CD14-positive monocyte (primary cell): ENCODE data around the gene IL6R. TPM values are rescaled to one million over a fixed set of nuclear protein-coding genes. Genes with fewer than 3 reads are reported as not detected.

Source experiments
- DNase-seq, 3 donors: peaks; one replicate each; pipeline ENCODE4 v3.0.0-alpha.2; 2011 to 2022
- H2AFZ ChIP-seq: 2 replicates; pipeline ENCODE4 v1.6.0; 2012; ENCODE audit warnings: mild to moderate bottlenecking, low read depth, low read length, inconsistent platforms; ENCODE audit not compliant: insufficient read depth, poor library complexity, severe bottlenecking
- H3K27ac ChIP-seq, 2 donors: 1 replicate in 1 of 2; 2 replicates in 1 of 2; pipeline ENCODE4 v1.5.1; 2012 to 2013; ENCODE audit warnings: low read length in 2 of 2, control low read depth in 1 of 2, inconsistent platforms in 1 of 2, low read depth in 1 of 2, mild to moderate bottlenecking in 1 of 2
- H3K27me3 ChIP-seq, 2 donors: one replicate each; pipeline versions ENCODE4 v1.6.0 to v1.6.1; 2011 to 2013; ENCODE audit warnings: low read length in 2 of 2; ENCODE audit not compliant: control insufficient read depth in 2 of 2, insufficient read depth in 2 of 2
- H3K36me3 ChIP-seq, 2 donors: replicated peaks in 1 of 2; 1 replicate in 1 of 2; 2 replicates in 1 of 2; pipeline versions ENCODE4 v1.5.1 to v1.6.1; 2012 to 2013; ENCODE audit warnings: low read length in 2 of 2, control low read depth in 1 of 2, inconsistent platforms in 1 of 2, mild to moderate bottlenecking in 1 of 2; ENCODE audit not compliant: insufficient read depth in 2 of 2, control insufficient read depth in 1 of 2
- H3K4me1 ChIP-seq, 2 donors: 1 replicate in 1 of 2; 2 replicates in 1 of 2; pipeline versions ENCODE4 v1.5.1 to v1.6.1; 2012 to 2013; ENCODE audit warnings: low read length in 2 of 2, control low read depth in 1 of 2, inconsistent platforms in 1 of 2, mild to moderate bottlenecking in 1 of 2, moderate library complexity in 1 of 2; ENCODE audit not compliant: insufficient read depth in 2 of 2, control insufficient read depth in 1 of 2
- H3K4me2 ChIP-seq: replicated peaks from 2 replicates; pipeline ENCODE3; 2012; ENCODE audit warnings: low read length, moderate library complexity, mild to moderate bottlenecking; ENCODE audit not compliant: poor library complexity, severe bottlenecking; ENCODE audit errors: extremely low read depth
- H3K4me3 ChIP-seq, 3 experiments: fragments of 200-600 bp in 1 of 3; sonication (generic) in 1 of 3; replicated peaks in 1 of 3; 1 replicate in 2 of 3; 2 replicates in 1 of 3; pipeline ENCODE4 v1.5.1; 2011 to 2013; ENCODE audit warnings: low read length in 3 of 3, mild to moderate bottlenecking in 3 of 3, control low read depth in 2 of 3, low read depth in 2 of 3, inconsistent platforms in 1 of 3, moderate library complexity in 1 of 3
- H3K79me2 ChIP-seq: 2 replicates; pipeline ENCODE4 v1.6.0; 2012; ENCODE audit warnings: mild to moderate bottlenecking, control low read depth, inconsistent platforms, low read length, moderate library complexity; ENCODE audit not compliant: insufficient read depth
- H3K9ac ChIP-seq: 2 replicates; pipeline ENCODE4 v1.6.0; 2017; ENCODE audit warnings: low read length, mild to moderate bottlenecking; ENCODE audit not compliant: insufficient read depth, poor library complexity, severe bottlenecking
- H3K9me3 ChIP-seq, 2 donors: replicated peaks in 1 of 2; 1 replicate in 1 of 2; 2 replicates in 1 of 2; pipeline versions ENCODE4 v1.5.1 to v1.6.1; 2012 to 2013; ENCODE audit warnings: low read length in 2 of 2, control low read depth in 1 of 2; ENCODE audit not compliant: control insufficient read depth in 1 of 2, insufficient read depth in 1 of 2
- H4K20me1 ChIP-seq: 2 replicates; pipeline ENCODE4 v1.6.0; 2012; ENCODE audit warnings: mild to moderate bottlenecking, low read length, control low read depth, moderate library complexity; ENCODE audit not compliant: insufficient read depth
- H3K27ac Mint-ChIP-seq, 7 donors: one replicate each; pipeline ENCODE4 v1.8.0; 2020; ENCODE audit warnings: mild to moderate bottlenecking in 7 of 7, mixed read lengths in 7 of 7, moderate library complexity in 6 of 7, inconsistent platforms in 2 of 7
- H3K27me3 Mint-ChIP-seq, 3 donors: one replicate each; pipeline ENCODE4 v1.8.0; 2021 to 2022; ENCODE audit warnings: low read depth in 3 of 3, mild to moderate bottlenecking in 3 of 3, mixed read lengths in 3 of 3, moderate library complexity in 3 of 3, inconsistent platforms in 1 of 3
- H3K36me3 Mint-ChIP-seq, 2 donors: one replicate each; pipeline ENCODE4 v1.8.0; 2020; ENCODE audit warnings: mixed read lengths in 2 of 2, inconsistent platforms in 1 of 2, mild to moderate bottlenecking in 1 of 2
- H3K4me1 Mint-ChIP-seq: one replicate; pipeline ENCODE4 v1.8.0; 2020; ENCODE audit warnings: mild to moderate bottlenecking, mixed read lengths
- H3K4me3 Mint-ChIP-seq, 2 donors: one replicate each; pipeline ENCODE4 v1.8.0; 2020; ENCODE audit warnings: mild to moderate bottlenecking in 2 of 2, mixed read lengths in 2 of 2, moderate library complexity in 1 of 2
- H3K9me3 Mint-ChIP-seq, 7 donors: one replicate each; pipeline ENCODE4 v1.8.0; 2020 to 2022; ENCODE audit warnings: mixed read lengths in 7 of 7, mild to moderate bottlenecking in 6 of 7, moderate library complexity in 6 of 7, inconsistent platforms in 2 of 7
- WGBS: methylation state at CpG from one replicate; pipeline ENCODE4 v1.1.5; 2013; ENCODE audit warnings: missing lambda C conversion rate; ENCODE audit not compliant: insufficient coverage; 5-methylcytosine and 5-hydroxymethylcytosine counted together
- intact Hi-C, 2 donors: fragments of 100-400 bp; cut with micrococcal nuclease; formaldehyde crosslinking; loops; one replicate each; pipeline versions ENCODE4 v1.15.0 to v1.15.1; 2023
- polyA plus RNA-seq, 3 donors: library from polyadenylated mRNA; depleted of rRNA in 1 of 3; unstranded in 2 of 3; stranded (reverse) in 1 of 3; fragments of 300-500 nt in 2 of 3; fragments of >200 nt in 1 of 3; fragmentation: Illumina TruSeq in 2 of 3; gene quantifications; 1 replicate in 2 of 3; 2 replicates in 1 of 3; pipeline ENCODE4 v1.2.3, GENCODE V29; 2012 to 2021
- TF ChIP-seq, protein P1 (sequence below): fragments of 200-600 bp; IDR thresholded peaks from one replicate; pipeline ENCODE4 v1.8.0; 2022; ENCODE audit warnings: antibody characterized with exemption, mild to moderate bottlenecking

Gene IL6R
- polyA plus RNA-seq, 3 donors = 56.4 to 81.7 (median 62.1) TPM

DNA sequence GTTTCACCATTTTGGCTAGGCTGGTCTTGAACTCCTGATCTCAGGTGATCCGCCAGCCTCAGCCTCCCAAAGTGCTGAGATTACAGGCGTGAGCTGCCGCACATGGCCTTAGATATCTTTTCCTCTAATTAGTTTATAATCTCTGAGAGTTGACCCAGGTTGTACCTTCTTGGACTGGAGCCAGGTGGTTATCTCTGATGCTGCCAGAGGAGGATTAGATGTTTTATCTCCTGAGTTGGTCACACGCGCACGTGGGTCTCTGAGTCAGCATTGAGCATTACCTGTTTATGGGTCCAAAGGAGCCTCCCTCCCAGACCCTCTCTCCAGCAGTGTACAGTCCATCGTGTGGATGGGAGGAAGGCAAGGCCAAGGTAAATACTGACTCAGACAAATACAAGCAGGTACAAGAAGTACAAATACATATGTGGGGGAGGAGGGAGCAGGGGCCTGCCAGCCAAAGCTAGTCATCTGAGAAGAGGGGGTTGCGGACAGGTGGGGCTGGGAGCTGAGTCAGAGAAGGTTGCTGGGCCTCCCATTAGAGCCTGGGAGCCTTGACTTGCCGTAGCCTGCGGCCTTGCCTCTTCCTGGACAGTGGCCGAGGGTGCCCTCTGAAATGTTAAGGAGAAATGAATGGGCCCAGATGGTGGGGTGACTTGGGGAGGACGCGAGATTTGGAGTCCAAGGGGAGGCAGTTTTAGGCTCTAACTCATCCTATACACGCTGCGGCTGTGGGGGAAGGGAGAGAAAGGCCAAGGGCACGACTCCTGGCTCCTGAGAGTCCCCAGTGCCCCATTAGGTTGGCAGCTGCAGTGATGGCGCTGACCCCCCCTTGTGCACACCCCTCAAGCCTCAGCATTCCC, 13.1 kb downstream of the IL6R start:
- H3K9ac ChIP-seq = peak overlapping the region; percentile 76
- intact Hi-C loops = no loop called here
- H3K9me3 ChIP-seq = no peaks in the 10 kb centered on the region
- no peak overlapping the region for H2AFZ ChIP-seq
- TF ChIP-seq, protein P1, sequence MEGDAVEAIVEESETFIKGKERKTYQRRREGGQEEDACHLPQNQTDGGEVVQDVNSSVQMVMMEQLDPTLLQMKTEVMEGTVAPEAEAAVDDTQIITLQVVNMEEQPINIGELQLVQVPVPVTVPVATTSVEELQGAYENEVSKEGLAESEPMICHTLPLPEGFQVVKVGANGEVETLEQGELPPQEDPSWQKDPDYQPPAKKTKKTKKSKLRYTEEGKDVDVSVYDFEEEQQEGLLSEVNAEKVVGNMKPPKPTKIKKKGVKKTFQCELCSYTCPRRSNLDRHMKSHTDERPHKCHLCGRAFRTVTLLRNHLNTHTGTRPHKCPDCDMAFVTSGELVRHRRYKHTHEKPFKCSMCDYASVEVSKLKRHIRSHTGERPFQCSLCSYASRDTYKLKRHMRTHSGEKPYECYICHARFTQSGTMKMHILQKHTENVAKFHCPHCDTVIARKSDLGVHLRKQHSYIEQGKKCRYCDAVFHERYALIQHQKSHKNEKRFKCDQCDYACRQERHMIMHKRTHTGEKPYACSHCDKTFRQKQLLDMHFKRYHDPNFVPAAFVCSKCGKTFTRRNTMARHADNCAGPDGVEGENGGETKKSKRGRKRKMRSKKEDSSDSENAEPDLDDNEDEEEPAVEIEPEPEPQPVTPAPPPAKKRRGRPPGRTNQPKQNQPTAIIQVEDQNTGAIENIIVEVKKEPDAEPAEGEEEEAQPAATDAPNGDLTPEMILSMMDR = no peak
- H4K20me1 ChIP-seq = peaks cover 91% of the 10 kb centered on the region
- peak overlapping the region in 1 of 2 donors; percentile 68 for H3K4me3 Mint-ChIP-seq
- peak overlapping the region; percentile 94 to 96 (median 95) for H3K27ac Mint-ChIP-seq
- peak overlapping the region in 1 of 3 experiments; percentile 52 for H3K4me3 ChIP-seq
- peaks cover 0 to 2% (median 0%) of the 10 kb centered on the region in 7 donors for H3K9me3 Mint-ChIP-seq
- H3K4me1 ChIP-seq = peaks cover 70 to 75% of the 10 kb centered on the region in 2 donors
- peak in 1 of 3 donors; percentile 7 for DNase-seq
- peaks cover 100% of the 10 kb centered on the region for H3K79me2 ChIP-seq
- H3K27me3 Mint-ChIP-seq = no peaks in the 10 kb centered on the region
- H3K4me2 ChIP-seq = peak overlapping the region; percentile 59
- H3K36me3 ChIP-seq = peaks cover 21 to 51% of the 10 kb centered on the region in 2 donors
- peaks cover 81% of the 10 kb centered on the region for H3K4me1 Mint-ChIP-seq
- H3K27ac ChIP-seq = peak overlapping the region; percentile 97 to 98
- WGBS = 100% methylated on average over 1 of the region's 17 CpGs
- H3K27me3 ChIP-seq = no peaks in the 10 kb centered on the region
- peaks cover 49 to 58% of the 10 kb centered on the region in 2 donors for H3K36me3 Mint-ChIP-seq

DNA sequence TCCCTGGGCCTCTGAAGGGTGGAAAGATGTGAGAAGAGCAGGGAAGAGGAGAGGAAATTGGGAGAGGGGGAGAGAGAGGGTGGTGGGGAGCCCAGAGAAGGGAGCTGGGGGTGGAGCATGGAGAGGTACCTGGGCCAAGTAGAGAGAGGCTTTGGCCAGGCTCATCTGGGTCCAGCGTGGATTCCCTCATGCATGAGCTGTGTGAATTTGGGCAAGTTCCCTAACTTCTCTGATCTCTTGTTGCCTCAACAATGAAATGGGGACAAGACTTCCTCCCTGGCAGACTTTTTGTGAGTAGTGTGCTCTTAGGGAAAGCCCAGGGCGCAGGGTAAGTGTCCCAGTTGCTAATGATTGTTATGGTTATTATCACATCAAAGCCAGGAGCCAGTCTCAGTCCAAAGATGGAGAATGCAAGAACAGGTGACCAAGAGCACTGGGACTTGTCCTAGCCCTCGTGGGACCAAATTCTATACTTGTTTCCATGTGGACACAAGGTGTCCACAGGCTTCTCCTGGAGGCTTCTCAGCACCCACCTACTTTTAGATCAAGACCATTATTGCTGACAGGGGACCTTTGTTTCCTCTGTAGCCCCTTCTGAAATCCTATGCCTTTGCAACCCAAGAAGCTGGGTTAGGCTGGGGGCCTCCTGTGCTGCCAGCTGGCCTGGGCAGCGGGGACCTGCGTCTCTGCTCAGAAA, 13.9 kb downstream of the IL6R start:
- Histone ChIP-seq H2AFZ (no peak overlapping the region), H3K36me3 (peaks cover 15 to 44% of the 10 kb centered on the region in 2 donors), H3K4me3 (peak overlapping the region in 1 of 3 experiments; percentile 52), H3K9ac (peak overlapping the region; percentile 76), H3K4me2 (peak overlapping the region; percentile 59), H3K9me3 (no peaks in the 10 kb centered on the region), H3K4me1 (peaks cover 75 to 76% of the 10 kb centered on the region in 2 donors), H3K27ac (peak overlapping the region; percentile 97 to 98), H4K20me1 (peaks cover 91% of the 10 kb centered on the region), H3K27me3 (no peaks in the 10 kb centered on the region), H3K79me2 (peaks cover 100% of the 10 kb centered on the region)
- H3K27ac Mint-ChIP-seq = peak overlapping the region; percentile 94 to 96 (median 95)
- H3K36me3 Mint-ChIP-seq = peaks cover 43 to 52% of the 10 kb centered on the region in 2 donors
- TF ChIP-seq, protein P1 = no peak
- peak; percentile 52 to 89 (median 65) for DNase-seq
- intact Hi-C loops = no loop called here
- H3K9me3 Mint-ChIP-seq = peaks cover 0 to 2% (median 0%) of the 10 kb centered on the region in 7 donors
- H3K27me3 Mint-ChIP-seq = no peaks in the 10 kb centered on the region
- 23% methylated on average over 5 of the region's 5 CpGs for WGBS
- peaks cover 86% of the 10 kb centered on the region for H3K4me1 Mint-ChIP-seq
- peak overlapping the region; percentile 57 to 68 for H3K4me3 Mint-ChIP-seq
